ENCODE measurements around the gene MYO5C.

MYO5C gene

DNA sequence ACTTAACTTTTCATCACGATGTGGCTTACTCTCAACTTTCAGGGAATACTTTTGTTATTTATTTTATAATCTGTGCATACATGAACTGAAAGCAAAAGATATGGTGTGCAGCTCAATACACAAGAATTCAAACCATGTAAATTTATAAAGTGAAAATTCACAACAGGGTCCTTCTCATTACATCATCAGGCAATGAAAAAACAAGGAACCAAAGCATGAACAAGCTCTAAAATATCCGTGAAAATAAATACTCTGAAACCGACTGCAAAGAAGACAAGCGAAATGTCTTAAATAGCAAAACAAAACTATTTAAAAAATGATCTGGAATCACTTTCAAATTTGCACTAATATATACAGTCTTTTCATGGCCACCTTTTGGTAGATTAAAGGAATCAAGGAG, 133.3 kb downstream of the MYO5C start:
- no peak overlapping the region for H3K4me3 ChIP-seq (ENCODE audit: low read depth, low read length)
- TF ChIP-seq, protein P1, sequence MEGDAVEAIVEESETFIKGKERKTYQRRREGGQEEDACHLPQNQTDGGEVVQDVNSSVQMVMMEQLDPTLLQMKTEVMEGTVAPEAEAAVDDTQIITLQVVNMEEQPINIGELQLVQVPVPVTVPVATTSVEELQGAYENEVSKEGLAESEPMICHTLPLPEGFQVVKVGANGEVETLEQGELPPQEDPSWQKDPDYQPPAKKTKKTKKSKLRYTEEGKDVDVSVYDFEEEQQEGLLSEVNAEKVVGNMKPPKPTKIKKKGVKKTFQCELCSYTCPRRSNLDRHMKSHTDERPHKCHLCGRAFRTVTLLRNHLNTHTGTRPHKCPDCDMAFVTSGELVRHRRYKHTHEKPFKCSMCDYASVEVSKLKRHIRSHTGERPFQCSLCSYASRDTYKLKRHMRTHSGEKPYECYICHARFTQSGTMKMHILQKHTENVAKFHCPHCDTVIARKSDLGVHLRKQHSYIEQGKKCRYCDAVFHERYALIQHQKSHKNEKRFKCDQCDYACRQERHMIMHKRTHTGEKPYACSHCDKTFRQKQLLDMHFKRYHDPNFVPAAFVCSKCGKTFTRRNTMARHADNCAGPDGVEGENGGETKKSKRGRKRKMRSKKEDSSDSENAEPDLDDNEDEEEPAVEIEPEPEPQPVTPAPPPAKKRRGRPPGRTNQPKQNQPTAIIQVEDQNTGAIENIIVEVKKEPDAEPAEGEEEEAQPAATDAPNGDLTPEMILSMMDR (IDR thresholded peaks at IDR 0.05; ENCODE audit: insufficient read depth, low read depth, low read length, missing control alignments), result no peak
- DNase-seq (ENCODE audit: low read depth), result no peak

- H3K4me3 ChIP-seq (ENCODE audit: low read depth, low read length), result no peak overlapping the region
- DNase-seq (ENCODE audit: low read depth), result no peak
- TF ChIP-seq, protein P1 (IDR thresholded peaks at IDR 0.05; ENCODE audit: insufficient read depth, low read depth, low read length, missing control alignments), result no peak
Measured at GRCh38 chr15:52161406-52161966, 134.1 kb downstream of the MYO5C start.

DNA sequence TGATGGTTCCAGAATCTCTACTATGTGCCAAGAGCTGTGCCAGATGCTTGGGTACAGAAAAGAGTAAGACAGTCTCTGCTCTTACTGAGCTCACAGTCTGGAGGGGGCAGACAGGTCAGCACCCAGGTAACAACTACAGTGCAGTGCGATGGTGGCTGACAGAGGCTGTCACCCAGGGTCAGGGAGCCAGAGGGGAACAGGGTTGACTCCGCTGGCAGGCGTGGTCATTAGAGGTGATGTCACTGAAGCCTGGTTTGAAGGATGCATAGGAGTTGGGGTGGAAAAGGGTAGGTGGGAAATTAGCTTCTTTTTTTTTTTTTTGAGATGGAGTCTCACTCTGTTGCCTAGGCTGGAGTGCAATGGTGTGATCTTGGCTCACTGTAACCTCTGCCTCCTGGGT, 136.0 kb downstream of the MYO5C start:
- TF ChIP-seq, protein P1 (IDR thresholded peaks at IDR 0.05; ENCODE audit: insufficient read depth, low read depth, low read length, missing control alignments), result no peak
- no peak for DNase-seq (ENCODE audit: low read depth)
- H3K4me3 ChIP-seq (ENCODE audit: low read depth, low read length), result no peak overlapping the region

- DNase-seq (ENCODE audit: low read depth), result no peak
- no peak overlapping the region for H3K4me3 ChIP-seq (ENCODE audit: low read depth, low read length)
- TF ChIP-seq, protein P1 (IDR thresholded peaks at IDR 0.05; ENCODE audit: insufficient read depth, low read depth, low read length, missing control alignments), result no peak
Measured at GRCh38 chr15:52158084-52158765, 137.4 kb downstream of the MYO5C start.

DNA sequence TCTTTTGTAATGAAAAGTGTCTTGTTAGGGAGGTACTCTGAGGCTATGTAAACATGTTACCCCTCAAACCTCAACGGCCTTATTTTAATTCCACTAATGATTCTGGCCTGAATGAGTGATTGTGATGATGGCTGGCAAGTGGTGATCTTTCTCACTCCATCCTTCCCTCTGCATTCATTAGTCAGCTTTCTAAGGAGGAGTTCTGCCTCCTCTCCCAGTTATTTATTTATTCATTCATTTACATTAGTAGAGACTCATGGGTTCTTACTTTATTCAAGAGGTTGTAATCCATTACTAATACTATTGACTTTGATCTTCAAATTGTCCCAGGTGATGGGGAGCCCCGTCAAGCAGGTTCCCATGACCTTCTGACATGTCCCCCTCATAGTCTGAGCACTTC, 139.7 kb downstream of the MYO5C start:
- TF ChIP-seq, protein P1 (IDR thresholded peaks at IDR 0.05; ENCODE audit: insufficient read depth, low read depth, low read length, missing control alignments), result no peak
- no peak overlapping the region for H3K4me3 ChIP-seq (ENCODE audit: low read depth, low read length)
- DNase-seq (ENCODE audit: low read depth), result no peak

DNA sequence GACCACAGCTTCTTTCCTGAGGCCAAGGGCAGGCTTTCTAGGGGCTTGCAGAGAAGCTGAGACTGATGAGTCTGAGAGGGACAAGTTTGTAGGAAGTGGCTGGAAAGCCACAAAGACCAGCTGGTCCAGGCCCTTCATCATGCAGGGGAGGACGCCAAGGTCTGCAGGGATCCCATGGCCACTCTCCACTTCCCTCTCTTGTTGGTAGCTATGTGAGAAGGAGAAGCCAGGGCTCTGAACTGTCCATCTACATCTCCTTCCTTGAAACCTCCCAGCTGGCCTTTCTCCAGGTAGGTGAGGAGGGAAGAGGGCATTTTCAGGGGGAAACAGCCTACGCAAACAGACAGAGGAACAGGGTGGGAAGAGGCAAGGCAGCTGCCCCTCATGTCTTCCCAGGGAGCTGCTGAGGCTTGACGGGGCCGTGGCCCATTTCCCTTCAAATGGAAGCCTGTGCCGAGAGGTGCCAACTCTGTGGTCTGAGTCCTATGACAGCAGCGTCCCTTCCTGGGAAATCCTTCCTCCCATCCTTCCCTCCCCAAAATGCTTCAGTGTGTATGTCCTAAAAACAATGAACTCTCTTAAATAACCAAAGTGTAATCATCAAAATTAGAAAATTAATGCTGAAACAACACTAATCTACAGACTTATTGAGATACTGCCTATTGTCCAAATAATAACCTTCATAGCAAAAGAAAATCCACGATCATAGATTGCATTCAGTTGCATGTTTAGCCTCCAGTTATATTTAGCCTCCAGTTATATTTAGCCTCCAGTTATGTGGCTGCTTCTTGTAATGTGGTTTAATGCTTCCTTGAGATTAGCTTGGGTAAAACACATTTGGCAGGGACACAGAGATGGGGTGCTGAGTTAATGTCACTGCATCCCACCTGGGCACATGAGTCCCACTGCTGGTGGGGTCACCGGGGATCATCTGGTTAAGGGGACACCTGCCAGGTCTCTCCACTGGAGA, 140.4 kb downstream of the MYO5C start:
- TF ChIP-seq, protein P1 (IDR thresholded peaks at IDR 0.05; ENCODE audit: insufficient read depth, low read depth, low read length, missing control alignments), result no peak
- DNase-seq (ENCODE audit: low read depth), result no peak

More for the DNA sequence above, 140.4 kb downstream of the MYO5C start:
- H3K4me3 ChIP-seq (ENCODE audit: low read depth, low read length), result no peak overlapping the region

Data from GM12865 (cell line).